PC-3 (cell line): ENCODE results near the gene STUB1.

ENCODE experiments used
- CTCF ChIP-seq: fragments of 300-600 bp; sonication (generic); conservative IDR thresholded peaks from 2 replicates; pipeline ENCODE4 v1.5.1; 2017; ENCODE audit warnings: antibody characterized with exemption, low read depth, mild to moderate bottlenecking, low read length
- EZH2 ChIP-seq: fragments of 300-600 bp; sonication (generic); IDR thresholded peaks from one replicate; pipeline ENCODE4 v1.6.1; 2017; ENCODE audit warnings: antibody characterized with exemption, mild to moderate bottlenecking, low read length; ENCODE audit not compliant: unreplicated experiment

GRCh38 chr16:671353-672131, 8.7 kb upstream of the STUB1 start:
- TF ChIP-seq CTCF (no peak), EZH2 (no peak)
